GM20431 (cell line): Measurements from ENCODE around the gene CLCN2.
"Not testable (repeated sequence)": the region's sequence is repeated elsewhere in the genome, so short reads cannot be mapped to it uniquely, and the experiment has no call there.

Source experiments
- in situ Hi-C: fragments of 300-500 bp; cut with MseI, MboI; formaldehyde crosslinking; loops from one replicate; pipeline ENCODE4 v1.15.0; 2020; ENCODE audit warnings: low sequenced_read_pairs; ENCODE audit not compliant: unreplicated experiment

The CLCN2 gene

GRCh38 chr3:184348057-184348382, 13.4 kb downstream of the CLCN2 start:
- in situ Hi-C loops, result no loop called here

- in situ Hi-C loops, result no loop called here
Measured at GRCh38 chr3:184347321-184348056, 13.9 kb downstream of the CLCN2 start.

- in situ Hi-C loops, result no loop called here
Measured at GRCh38 chr3:184346480-184347190, 14.8 kb downstream of the CLCN2 start.

- in situ Hi-C loops, result no loop called here
Measured at GRCh38 chr3:184345317-184346144, 15.9 kb downstream of the CLCN2 start.

- in situ Hi-C loops, result no loop called here
Measured at GRCh38 chr3:184344579-184345316, 16.7 kb downstream of the CLCN2 start.

GRCh38 chr3:184343200-184343876, 18.1 kb downstream of the CLCN2 start:
- in situ Hi-C loops, result no loop called here

GRCh38 chr3:184341925-184342324, 19.5 kb downstream of the CLCN2 start:
- in situ Hi-C loops, result no loop called here

- in situ Hi-C loops, result not testable (repeated sequence)
Measured at GRCh38 chr3:184339451-184340135, 21.8 kb downstream of the CLCN2 start.

GRCh38 chr3:184339001-184339400, 22.4 kb downstream of the CLCN2 start:
- in situ Hi-C loops, result no loop called here

GRCh38 chr3:184338511-184338945, 22.9 kb downstream of the CLCN2 start:
- in situ Hi-C loops, result no loop called here

GRCh38 chr3:184337981-184338380, 23.4 kb downstream of the CLCN2 start:
- in situ Hi-C loops, result no loop called here

- in situ Hi-C loops, result no loop called here
Measured at GRCh38 chr3:184337399-184337714, 24.0 kb downstream of the CLCN2 start, which contains the start of gene FAM131A. Gene FAM131A (plus strand): TSS chr3:184337600. CDS start chr3:184337631, 31 bp downstream.

GRCh38 chr3:184336547-184337398, 24.6 kb downstream of the CLCN2 start:
- in situ Hi-C loops, result no loop called here

GRCh38 chr3:184335661-184336546, 25.5 kb downstream of the CLCN2 start:
- in situ Hi-C loops, result no loop called here

GRCh38 chr3:184335291-184335660, 26.1 kb downstream of the CLCN2 start:
- in situ Hi-C loops, result no loop called here

GRCh38 chr3:184334470-184335158, 26.8 kb downstream of the CLCN2 start:
- in situ Hi-C loops, result no loop called here

- in situ Hi-C loops, result no loop called here
Measured at GRCh38 chr3:184333700-184334099, 27.7 kb downstream of the CLCN2 start.
